Activated naive CD4-positive, alpha-beta T cell treated with anti-CD3 and anti-CD28 coated beads, Interleukin-2, amount 50 U/mL, for 72 hours (primary cell): ENCODE data around the gene CCNO. TPM values are rescaled to one million over a fixed set of nuclear protein-coding genes. Genes with fewer than 3 reads are reported as not detected.

Experiments used
- ATAC-seq, 2 donors: fragments of 150-1000 bp; cut with Tn5 transposase; 2 replicates each; pipeline ENCODE4 v1.10.0; 2021; ENCODE audit warnings: mild to moderate bottlenecking in 2 of 2, moderate library complexity in 2 of 2
- DNase-seq, 2 donors: peaks; one replicate each; pipeline ENCODE4 v3.0.0; 2021 to 2022; ENCODE audit warnings: low spot score in 2 of 2
- H3K27ac Mint-ChIP-seq, 2 donors: one replicate each; pipeline ENCODE4 v1.8.0; 2022; ENCODE audit warnings: mild to moderate bottlenecking in 2 of 2, mixed read lengths in 2 of 2
- H3K36me3 Mint-ChIP-seq, 2 donors: one replicate each; pipeline ENCODE4 v1.8.0; 2022; ENCODE audit warnings: mixed read lengths in 2 of 2
- H3K9me3 Mint-ChIP-seq, 2 donors: one replicate each; pipeline ENCODE4 v1.8.0; 2022; ENCODE audit warnings: mixed read lengths in 2 of 2
- total RNA-seq, 2 donors: library from RNA; stranded (reverse); gene quantifications; one replicate each; pipeline ENCODE4 v1.2.3, GENCODE V29; 2022

CCNO gene, protein sequence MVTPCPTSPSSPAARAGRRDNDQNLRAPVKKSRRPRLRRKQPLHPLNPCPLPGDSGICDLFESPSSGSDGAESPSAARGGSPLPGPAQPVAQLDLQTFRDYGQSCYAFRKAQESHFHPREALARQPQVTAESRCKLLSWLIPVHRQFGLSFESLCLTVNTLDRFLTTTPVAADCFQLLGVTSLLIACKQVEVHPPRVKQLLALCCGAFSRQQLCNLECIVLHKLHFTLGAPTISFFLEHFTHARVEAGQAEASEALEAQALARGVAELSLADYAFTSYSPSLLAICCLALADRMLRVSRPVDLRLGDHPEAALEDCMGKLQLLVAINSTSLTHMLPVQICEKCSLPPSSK
- not detected for total RNA-seq

DNA sequence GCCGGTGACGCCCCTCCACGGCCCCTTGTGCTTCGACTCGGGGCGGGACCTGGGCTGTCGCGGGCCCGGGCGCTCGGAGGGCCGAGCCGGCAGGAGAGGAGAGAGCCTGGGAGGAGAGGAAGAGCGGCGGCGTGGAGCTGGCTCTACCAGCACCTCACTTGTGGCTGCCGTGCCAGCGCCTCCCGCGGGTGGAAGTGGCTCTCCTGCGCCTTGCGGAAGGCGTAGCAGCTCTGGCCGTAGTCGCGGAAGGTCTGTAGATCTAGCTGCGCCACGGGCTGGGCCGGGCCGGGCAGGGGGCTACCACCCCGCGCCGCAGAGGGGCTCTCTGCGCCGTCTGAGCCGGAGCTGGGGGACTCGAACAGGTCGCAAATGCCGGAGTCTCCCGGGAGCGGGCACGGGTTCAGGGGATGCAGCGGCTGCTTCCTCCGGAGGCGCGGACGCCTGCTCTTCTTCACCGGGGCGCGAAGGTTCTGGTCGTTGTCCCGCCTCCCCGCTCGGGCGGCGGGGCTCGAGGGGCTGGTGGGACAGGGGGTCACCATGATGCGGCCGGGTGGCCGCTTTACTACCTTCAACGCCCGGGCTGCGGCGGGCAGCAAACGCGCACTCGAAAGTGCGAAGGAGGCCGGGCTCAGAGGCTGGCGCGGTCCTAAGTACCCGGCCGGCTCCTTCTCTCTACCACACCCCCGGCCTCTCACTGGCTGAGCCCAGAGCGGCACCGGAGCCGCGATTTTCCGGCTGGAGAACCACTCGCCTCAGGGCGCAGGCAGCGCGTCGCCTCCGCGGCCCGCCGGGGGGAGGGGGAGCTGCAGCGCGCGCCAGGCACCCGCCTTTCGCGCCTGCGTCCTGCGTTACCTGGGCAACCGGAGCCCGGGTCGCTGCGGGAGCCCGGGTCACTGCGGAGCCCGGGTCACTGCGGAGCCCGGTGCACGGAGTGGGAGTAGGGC lies at the start of gene CCNO:
TSS of gene CCNO (minus strand) at position 624 of the 944 bp plus-strand sequence. CDS start at position 539, 85 bp downstream.
- H3K27ac Mint-ChIP-seq: peak within 1 kb of the TSS in 1 of 2 donors; percentile 65
- H3K36me3 Mint-ChIP-seq: peaks cover 6 to 17% of the 10 kb centered on the region in 2 donors
- ATAC-seq (peak; percentile 90), DNase-seq (peak in 1 of 2 donors; percentile 68)
- no peaks in the 10 kb centered on the region for H3K9me3 Mint-ChIP-seq

DNA sequence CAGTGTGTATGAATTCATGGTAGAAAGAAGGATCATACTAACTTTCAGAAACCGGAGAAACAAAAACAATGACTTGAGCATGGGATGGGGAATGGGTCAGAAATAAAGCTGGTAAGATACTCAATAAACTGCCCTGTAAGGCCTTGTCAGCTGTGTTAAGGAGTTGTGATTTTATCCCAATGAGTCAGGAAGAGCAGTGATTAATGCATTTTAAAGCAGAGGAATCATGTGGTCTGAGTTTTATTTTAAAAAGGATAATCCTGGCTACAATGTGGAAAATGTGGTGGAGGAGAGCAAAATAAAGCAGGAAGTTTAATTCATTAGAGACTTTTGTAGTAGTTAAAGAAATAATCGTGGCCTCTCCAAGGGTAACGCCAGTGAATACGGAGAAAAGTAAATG lies 45.4 kb upstream of the CCNO start:
- ATAC-seq: no peak
- Mint-ChIP-seq H3K9me3 (no peaks in the 10 kb centered on the region), H3K36me3 (peaks cover 0 to 11% of the 10 kb centered on the region in 2 donors), H3K27ac (no peak overlapping the region)
- DNase-seq: no peak

DNA sequence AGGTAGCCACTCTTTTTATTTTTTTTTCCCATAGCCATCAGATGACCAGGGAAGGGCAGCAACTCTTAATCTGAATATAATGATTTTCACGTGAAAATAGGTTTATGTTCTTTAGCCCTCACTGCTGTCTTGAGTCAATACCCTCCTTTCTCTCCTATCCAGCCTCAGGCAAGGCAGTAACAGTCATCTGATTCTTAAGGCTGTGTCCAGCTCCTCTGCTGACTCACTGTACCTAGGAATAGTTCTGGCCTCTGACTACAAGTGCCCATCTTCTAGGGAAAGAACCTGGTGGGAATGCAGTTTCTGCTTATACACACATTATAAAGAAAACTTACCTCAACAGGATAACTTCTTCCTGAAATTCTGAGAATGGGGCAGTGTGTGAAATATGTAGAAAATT lies 43.4 kb upstream of the CCNO start:
- peaks cover 0 to 11% of the 10 kb centered on the region in 2 donors for H3K36me3 Mint-ChIP-seq
- no peaks in the 10 kb centered on the region for H3K9me3 Mint-ChIP-seq
- no peak for DNase-seq
- ATAC-seq: no peak
- no peak overlapping the region for H3K27ac Mint-ChIP-seq

DNA sequence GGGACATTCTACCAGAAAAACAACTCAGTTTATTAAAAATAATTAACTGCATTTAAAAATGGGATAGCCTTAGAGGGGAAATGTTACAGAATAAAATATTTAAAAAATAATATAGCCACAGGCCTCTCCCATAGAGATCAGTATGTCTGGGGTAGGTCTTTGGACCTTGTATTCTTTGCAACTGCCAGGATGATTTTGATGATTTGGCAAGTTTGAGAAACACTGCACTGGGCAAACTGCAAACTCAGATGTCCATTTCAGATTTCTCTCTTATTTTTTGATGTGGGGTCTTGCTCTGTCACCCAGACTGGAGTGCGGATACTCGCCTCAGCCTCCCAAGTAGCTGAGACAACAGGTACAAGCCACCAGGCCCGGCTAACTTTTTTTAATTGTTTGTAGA lies 24.9 kb upstream of the CCNO start:
- H3K36me3 Mint-ChIP-seq: peaks cover 0 to 2% of the 10 kb centered on the region in 2 donors
- no peak for ATAC-seq
- no peak for DNase-seq
- no peaks in the 10 kb centered on the region for H3K9me3 Mint-ChIP-seq
- no peak overlapping the region for H3K27ac Mint-ChIP-seq

DNA sequence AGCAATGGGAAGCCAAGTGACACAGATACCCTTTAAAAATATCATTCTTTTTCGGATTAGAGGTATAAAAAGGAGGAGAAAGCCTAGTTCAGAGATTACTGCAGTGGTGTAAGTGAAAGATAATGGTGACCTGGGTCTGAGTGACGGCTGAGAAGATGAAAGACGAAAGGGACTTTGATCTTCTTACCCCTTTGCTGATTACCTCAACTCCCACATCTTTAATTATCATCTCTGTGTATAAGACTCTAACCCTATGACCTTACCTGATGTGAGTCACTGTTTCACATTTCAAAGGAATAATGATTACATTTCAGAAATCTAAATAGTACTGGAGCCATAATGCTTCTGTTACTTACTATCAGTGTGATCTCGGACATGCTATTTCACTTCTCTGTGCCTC lies 21.4 kb upstream of the CCNO start:
- Mint-ChIP-seq H3K36me3 (no peaks in the 10 kb centered on the region), H3K27ac (no peak overlapping the region), H3K9me3 (no peaks in the 10 kb centered on the region)
- no peak for DNase-seq
- no peak for ATAC-seq

DNA sequence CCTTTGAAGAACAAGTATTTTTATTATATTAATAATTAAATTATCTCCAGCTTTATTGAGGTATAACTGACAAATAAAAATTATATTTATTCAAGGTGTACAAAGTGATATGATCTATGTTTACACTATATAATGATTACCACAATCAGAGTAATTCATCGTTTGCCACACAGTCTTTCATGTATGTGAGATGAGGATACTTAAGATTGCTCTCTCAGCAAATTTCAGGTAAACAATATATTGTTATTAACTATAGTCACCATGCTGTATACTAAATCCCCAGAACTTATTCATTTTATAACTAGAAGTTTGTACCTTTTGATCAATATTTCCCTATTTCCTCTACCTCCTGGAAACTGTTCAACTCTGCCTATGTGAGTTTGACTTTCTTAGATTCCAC lies 16.7 kb upstream of the CCNO start:
- H3K27ac Mint-ChIP-seq: no peak overlapping the region
- no peak for ATAC-seq

DNA sequence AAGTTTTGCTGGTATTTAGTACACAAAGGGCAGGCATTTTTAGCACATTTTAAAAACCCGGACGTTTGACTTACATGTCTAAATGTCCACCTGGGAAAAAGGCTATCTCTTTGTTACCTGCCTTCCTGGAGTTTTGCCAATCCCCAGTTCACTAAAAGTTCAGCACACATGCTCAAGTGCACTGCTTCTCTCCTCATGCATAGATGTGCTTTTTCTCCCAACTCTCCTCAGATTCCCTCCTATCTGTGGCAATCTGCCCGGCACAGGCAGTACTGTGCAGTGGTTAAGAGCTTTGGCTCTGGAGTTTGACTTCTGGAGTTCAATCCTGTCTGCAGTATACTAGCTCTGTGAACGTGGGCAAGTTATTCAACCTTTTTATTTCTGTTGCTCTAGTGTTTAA lies 8.3 kb upstream of the CCNO start:
- H3K9me3 Mint-ChIP-seq: peaks cover 0 to 4% of the 10 kb centered on the region in 2 donors
- H3K27ac Mint-ChIP-seq: no peak overlapping the region
- ATAC-seq (no peak), DNase-seq (no peak)
- no peaks in the 10 kb centered on the region for H3K36me3 Mint-ChIP-seq

More for the DNA sequence above, 16.7 kb upstream of the CCNO start:
- Mint-ChIP-seq H3K36me3 (no peaks in the 10 kb centered on the region), H3K9me3 (peaks cover 4 to 11% of the 10 kb centered on the region in 2 donors)
- no peak for DNase-seq

DNA sequence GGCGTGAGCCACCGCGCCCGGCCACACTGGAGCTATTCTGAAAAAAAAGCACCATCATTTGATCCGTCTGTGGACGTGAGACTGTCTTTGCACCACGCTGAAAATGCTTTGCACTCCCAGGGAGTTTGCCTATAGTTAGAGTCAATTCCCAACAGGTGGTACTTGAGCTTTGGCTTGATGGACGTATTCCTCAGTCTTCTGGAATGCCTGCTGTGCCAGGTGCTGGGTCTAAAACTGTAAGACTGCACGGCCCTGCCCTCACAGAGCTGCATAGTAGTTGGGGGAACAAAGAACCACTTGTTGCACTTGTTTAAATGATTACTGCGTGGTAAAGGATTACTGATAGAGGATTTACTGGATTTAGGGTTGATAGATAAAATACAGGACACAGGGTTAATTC lies 3.4 kb upstream of the CCNO start:
- Mint-ChIP-seq H3K36me3 (peaks cover 6 to 8% of the 10 kb centered on the region in 2 donors), H3K27ac (no peak overlapping the region), H3K9me3 (no peaks in the 10 kb centered on the region)
- ATAC-seq (no peak), DNase-seq (no peak)

DNA sequence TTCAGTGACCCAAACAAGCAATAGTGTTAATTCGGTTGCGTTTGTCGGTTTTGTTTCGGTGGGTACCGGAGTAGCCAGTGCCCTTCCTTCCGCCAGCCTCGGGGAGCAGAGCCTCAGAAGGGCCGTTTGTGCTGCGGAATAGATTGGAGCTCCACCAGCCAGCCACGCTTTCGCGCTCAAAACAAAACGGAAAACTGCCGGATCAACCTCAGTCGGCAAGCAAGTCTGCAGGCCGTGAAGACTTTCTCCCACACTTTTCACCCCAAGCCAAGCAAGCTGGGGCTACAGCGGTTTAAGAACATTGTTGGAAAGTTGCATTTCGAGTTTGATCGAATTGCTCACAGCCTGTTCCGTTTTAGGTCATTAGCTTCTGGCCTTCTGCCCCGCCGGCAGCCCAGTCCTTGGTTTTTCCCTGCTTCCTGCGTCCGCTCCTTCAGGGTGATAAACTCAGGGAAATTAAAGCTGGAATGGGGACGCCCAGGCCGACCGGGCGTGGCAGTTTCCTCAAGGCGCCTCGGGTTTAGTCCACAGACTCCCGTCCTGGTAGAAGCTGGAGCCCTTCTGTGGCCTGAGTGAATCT lies 803 bp upstream of the CCNO start:
- H3K27ac Mint-ChIP-seq: no peak overlapping the region
- H3K9me3 Mint-ChIP-seq: no peaks in the 10 kb centered on the region
- DNase-seq: no peak
- peaks cover 6 to 17% of the 10 kb centered on the region in 2 donors for H3K36me3 Mint-ChIP-seq
- ATAC-seq: no peak

DNA sequence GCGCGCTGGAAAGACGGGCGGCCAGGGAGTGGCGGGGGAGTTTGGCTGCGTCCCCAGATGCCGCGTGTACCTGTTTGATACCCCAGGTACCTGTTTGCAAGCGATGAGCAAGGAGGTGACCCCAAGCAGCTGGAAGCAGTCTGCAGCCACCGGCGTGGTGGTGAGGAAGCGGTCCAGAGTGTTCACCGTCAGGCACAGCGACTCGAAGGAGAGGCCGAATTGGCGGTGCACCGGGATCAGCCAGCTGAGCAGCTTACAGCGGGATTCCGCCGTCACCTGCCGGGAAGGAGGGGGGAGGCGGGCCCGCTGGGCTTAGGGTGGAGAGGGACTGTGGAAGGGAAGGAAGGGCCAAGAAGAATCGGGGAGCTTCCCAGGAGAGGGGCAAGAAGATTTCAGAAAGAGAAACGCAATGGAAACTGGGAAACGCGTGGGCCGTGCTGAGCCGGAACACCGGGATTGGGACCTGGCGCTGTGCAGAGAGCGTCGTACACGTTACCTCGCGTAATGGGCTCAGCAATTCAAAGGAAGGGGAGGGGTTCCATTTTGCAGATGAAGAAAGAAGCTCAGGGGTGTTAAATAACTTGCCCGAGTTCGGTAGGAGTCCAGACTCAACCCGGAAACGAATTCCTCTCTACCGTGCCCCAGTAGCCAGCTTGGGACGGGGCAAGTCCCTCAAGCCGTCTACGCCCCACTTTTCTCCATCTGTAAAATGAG lies 980 bp downstream of the CCNO start:
- Mint-ChIP-seq H3K27ac (peak overlapping the region in 1 of 2 donors; percentile 65), H3K9me3 (no peaks in the 10 kb centered on the region), H3K36me3 (peaks cover 6 to 17% of the 10 kb centered on the region in 2 donors)
- peak in 1 of 2 donors; percentile 7 for DNase-seq
- ATAC-seq: no peak

DNA sequence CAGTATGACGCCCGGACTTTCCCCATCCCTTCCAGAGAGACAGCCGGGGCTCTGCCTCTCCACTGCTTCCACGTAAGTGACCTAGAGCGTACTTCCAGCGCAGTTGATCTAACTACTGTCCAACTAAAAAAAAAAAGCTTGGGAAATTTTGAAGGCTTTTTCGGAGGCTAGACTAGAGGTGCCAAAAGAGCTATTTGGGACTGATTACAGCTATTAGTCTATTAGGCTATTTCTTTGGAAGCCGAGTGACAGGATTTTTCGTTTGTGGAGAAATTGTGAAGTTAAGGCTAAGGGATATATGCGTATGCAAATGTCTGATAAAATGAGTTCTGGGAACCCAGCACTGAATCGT lies 1.5 kb downstream of the CCNO start:
- Mint-ChIP-seq H3K36me3 (peaks cover 6 to 17% of the 10 kb centered on the region in 2 donors), H3K9me3 (no peaks in the 10 kb centered on the region), H3K27ac (peak overlapping the region; percentile 29 to 65)
- DNase-seq (no peak), ATAC-seq (no peak)

DNA sequence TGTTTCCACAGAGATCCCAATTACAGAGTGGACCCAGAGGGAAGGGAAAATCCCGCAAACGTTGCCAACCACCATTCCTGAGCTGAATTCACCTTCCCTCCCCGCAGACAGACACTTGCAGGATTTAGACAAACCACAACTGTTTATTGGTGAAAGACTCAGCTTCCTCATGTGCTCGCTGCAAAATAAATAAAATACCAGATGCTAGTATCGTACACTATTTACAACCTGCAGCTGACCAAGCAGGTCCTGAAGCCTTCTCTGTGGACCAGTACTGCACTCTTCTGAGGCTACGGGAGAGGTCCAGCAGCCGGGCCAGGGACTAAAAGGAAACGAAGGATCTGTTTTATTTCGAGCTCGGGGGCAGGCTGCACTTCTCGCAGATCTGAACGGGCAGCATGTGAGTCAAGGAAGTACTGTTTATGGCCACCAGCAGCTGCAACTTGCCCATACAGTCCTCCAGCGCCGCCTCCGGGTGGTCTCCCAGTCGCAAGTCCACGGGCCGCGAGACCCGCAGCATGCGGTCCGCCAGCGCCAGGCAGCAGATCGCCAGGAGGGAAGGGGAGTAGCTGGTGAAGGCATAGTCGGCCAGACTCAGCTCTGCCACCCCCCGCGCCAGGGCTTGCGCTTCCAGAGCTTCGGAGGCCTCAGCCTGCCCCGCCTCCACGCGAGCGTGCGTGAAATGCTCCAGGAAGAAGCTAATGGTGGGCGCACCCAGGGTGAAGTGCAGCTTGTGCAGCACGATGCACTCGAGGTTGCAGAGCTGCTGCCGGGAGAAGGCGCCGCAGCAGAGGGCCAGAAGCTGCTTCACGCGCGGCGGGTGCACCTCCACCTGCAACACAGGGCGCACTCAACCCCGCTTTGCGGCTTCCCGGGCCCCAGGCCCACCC lies 2.1 kb downstream of the CCNO start:
- H3K27ac Mint-ChIP-seq: peak overlapping the region in 1 of 2 donors; percentile 29
- peak in 1 of 2 donors; percentile 36 for DNase-seq
- H3K9me3 Mint-ChIP-seq: no peaks in the 10 kb centered on the region
- no peak for ATAC-seq
- peaks cover 6 to 17% of the 10 kb centered on the region in 2 donors for H3K36me3 Mint-ChIP-seq

DNA sequence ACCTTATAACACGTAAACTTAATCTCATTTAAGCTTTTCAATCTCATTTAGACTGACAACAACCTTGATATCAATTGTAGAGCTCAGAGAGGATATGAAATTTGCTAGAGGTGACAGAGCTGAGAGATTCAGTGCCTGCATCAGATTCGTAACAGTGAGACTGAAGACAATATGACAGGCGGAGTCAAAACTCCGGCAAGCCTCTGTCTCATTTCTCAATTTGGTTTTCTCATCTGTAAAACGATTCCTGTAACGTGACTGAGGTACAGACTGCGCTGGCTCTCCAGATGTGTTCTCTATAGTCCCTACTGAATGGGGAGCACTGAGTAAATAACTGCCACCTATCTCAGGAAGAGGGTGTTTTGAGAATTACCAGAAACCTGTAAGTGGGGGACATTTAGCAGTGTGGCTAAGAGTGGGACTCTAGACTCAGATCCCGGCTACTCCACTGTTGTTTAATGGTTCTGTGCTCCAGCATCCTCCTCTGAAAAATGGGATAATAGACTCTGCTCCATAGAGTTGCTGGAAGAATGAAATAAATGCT lies 3.2 kb downstream of the CCNO start:
- DNase-seq (no peak), ATAC-seq (peak in 1 of 2 donors; percentile 6)
- Mint-ChIP-seq H3K36me3 (peaks cover 6 to 17% of the 10 kb centered on the region in 2 donors), H3K9me3 (no peaks in the 10 kb centered on the region), H3K27ac (no peak overlapping the region)

DNA sequence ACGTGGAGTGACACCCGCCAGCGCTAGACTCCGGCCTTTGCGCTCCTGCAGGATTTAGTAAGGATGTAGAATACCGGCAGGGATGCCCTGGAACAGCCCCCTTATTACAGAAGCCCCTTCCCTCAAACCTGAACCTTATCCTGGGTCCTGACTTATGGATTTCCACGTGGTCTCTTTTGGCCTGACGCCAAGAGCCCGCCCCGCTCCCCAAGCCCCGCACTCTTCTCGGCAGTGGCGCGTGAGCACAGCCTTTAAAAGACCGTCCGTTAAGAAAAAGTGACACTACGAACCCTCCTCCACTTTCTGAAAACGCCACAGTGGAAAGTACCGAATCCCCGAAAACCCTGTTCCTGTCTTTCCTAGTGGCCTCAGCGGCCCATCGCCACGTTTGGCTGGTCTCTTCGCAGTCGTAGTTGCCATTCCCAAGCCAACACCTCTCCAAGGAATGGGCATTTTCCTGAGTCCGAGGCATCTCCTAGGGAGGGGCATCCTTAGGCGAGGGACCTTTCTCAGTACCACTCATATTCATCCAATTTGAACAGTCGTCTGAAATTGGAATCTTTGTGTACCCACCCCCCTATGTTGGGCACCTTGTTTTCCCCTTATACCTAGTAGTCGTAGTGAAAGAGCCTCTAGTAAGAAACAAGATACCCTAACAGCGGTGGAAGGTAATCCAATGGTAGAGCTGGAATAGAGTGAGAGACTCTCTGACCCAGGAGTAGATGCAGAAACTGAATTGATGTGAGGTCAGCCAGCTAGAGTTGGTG lies 5.6 kb downstream of the CCNO start:
- ATAC-seq (no peak), DNase-seq (no peak)
- no peak overlapping the region for H3K27ac Mint-ChIP-seq
- H3K36me3 Mint-ChIP-seq: peaks cover 6 to 17% of the 10 kb centered on the region in 2 donors
- H3K9me3 Mint-ChIP-seq: no peaks in the 10 kb centered on the region
